Astrocyte (in vitro differentiated cells and primary cell): Measurements from ENCODE around the gene ZNF343. TPM values are rescaled to one million over a fixed set of nuclear protein-coding genes. Genes with fewer than 3 reads are reported as not detected.

ENCODE experiments used
- DNase-seq: peaks from one replicate; pipeline ENCODE4 v3.0.0-alpha.2; 2010; ENCODE audit warnings: low read depth
- FAIRE-seq: peaks from 2 replicates; lab custom pipeline; 2011; peaks lifted over from hg19 to GRCh38; lab: Jason Lieb, UNC
- H2AFZ ChIP-seq: 2 replicates; pipeline ENCODE4 v1.6.0; 2012; ENCODE audit warnings: low read depth, low read length, inconsistent platforms
- H3K27ac ChIP-seq: 2 replicates; pipeline ENCODE4 v1.5.1; 2011; ENCODE audit warnings: low read depth, low read length, inconsistent platforms
- H3K27me3 ChIP-seq: 2 replicates; pipeline ENCODE4 v1.6.0; 2011; ENCODE audit warnings: low read length, inconsistent platforms; ENCODE audit not compliant: insufficient read depth
- H3K36me3 ChIP-seq: 2 replicates; pipeline ENCODE4 v1.5.1; 2011; ENCODE audit warnings: low read length, inconsistent platforms; ENCODE audit not compliant: insufficient read depth
- H3K4me1 ChIP-seq: 2 replicates; pipeline ENCODE4 v1.5.1; 2011; ENCODE audit warnings: low read length, inconsistent platforms; ENCODE audit not compliant: insufficient read depth
- H3K4me2 ChIP-seq: 2 replicates; pipeline ENCODE4 v1.6.0; 2012; ENCODE audit warnings: low read length, inconsistent platforms
- H3K4me3 ChIP-seq: 2 replicates; pipeline ENCODE4 v1.5.1; 2011; ENCODE audit warnings: low read depth, mild to moderate bottlenecking, low read length, inconsistent platforms; ENCODE audit not compliant: insufficient read depth
- H3K79me2 ChIP-seq: 2 replicates; pipeline ENCODE4 v1.6.0; 2012; ENCODE audit warnings: mild to moderate bottlenecking, low read length, inconsistent platforms; ENCODE audit not compliant: insufficient read depth
- H3K9ac ChIP-seq: 2 replicates; pipeline ENCODE4 v1.6.0; 2012; ENCODE audit warnings: mild to moderate bottlenecking, low read length, inconsistent platforms
- H3K9me3 ChIP-seq: 2 replicates; pipeline ENCODE4 v1.5.1; 2012; ENCODE audit warnings: low read depth, mild to moderate bottlenecking, low read length, inconsistent platforms; ENCODE audit not compliant: insufficient read depth
- H4K20me1 ChIP-seq: 2 replicates; pipeline ENCODE4 v1.6.0; 2012; ENCODE audit warnings: low read length, inconsistent platforms; ENCODE audit not compliant: insufficient read depth
- H3K27ac Mint-ChIP-seq: one replicate; pipeline ENCODE4 v1.8.0; 2021; ENCODE audit warnings: mild to moderate bottlenecking, mixed read lengths; ENCODE audit not compliant: unreplicated experiment
- H3K27me3 Mint-ChIP-seq: one replicate; pipeline ENCODE4 v1.8.0; 2021; ENCODE audit warnings: low read depth, mixed read lengths; ENCODE audit not compliant: unreplicated experiment
- H3K36me3 Mint-ChIP-seq: one replicate; pipeline ENCODE4 v1.8.0; 2021; ENCODE audit warnings: low read depth, mixed read lengths; ENCODE audit not compliant: unreplicated experiment
- H3K4me1 Mint-ChIP-seq: one replicate; pipeline ENCODE4 v1.8.0; 2021; ENCODE audit warnings: low read depth, mixed read lengths; ENCODE audit not compliant: unreplicated experiment
- H3K4me3 Mint-ChIP-seq: one replicate; pipeline ENCODE4 v1.8.0; 2021; ENCODE audit warnings: mild to moderate bottlenecking, moderate library complexity, mixed read lengths; ENCODE audit not compliant: unreplicated experiment
- H3K9me3 Mint-ChIP-seq: one replicate; pipeline ENCODE4 v1.8.0; 2021; ENCODE audit warnings: mild to moderate bottlenecking, mixed read lengths; ENCODE audit not compliant: unreplicated experiment
- EZH2 ChIP-seq: IDR thresholded peaks from 2 replicates; pipeline ENCODE4 v1.6.1; 2012; ENCODE audit warnings: mild to moderate bottlenecking, low read length, inconsistent platforms; ENCODE audit not compliant: insufficient read depth
- total RNA-seq: library from RNA; stranded (reverse); gene quantifications from 2 replicates; pipeline ENCODE4 v1.2.1, GENCODE V29; 2021
- TF ChIP-seq, protein P1 (sequence below): IDR thresholded peaks from 2 replicates; pipeline ENCODE4 v1.5.1; 2011; ENCODE audit warnings: low read depth, mild to moderate bottlenecking, inconsistent platforms, low read length, moderate library complexity; ENCODE audit not compliant: insufficient read depth

ZNF343 gene
- total RNA-seq, 1 donor from 2014 or later: 9.6 TPM

- no peak overlapping the region for H3K4me3 Mint-ChIP-seq
- Histone ChIP-seq H3K27me3 (no peaks in the 10 kb centered on the region), H3K4me3 (no peak overlapping the region), H3K4me2 (no peak overlapping the region), H4K20me1 (no peaks in the 10 kb centered on the region), H3K27ac (no peak overlapping the region), H3K79me2 (no peaks in the 10 kb centered on the region), H3K9me3 (no peaks in the 10 kb centered on the region), H3K9ac (no peak overlapping the region), H3K36me3 (no peaks in the 10 kb centered on the region), H2AFZ (no peak overlapping the region), H3K4me1 (no peaks in the 10 kb centered on the region)
- H3K4me1 Mint-ChIP-seq: peaks cover 4% of the 10 kb centered on the region
- peak overlapping the region; percentile 8 for H3K27ac Mint-ChIP-seq
- no peak for FAIRE-seq
- no peaks in the 10 kb centered on the region for H3K9me3 Mint-ChIP-seq
- TF ChIP-seq, protein P1, sequence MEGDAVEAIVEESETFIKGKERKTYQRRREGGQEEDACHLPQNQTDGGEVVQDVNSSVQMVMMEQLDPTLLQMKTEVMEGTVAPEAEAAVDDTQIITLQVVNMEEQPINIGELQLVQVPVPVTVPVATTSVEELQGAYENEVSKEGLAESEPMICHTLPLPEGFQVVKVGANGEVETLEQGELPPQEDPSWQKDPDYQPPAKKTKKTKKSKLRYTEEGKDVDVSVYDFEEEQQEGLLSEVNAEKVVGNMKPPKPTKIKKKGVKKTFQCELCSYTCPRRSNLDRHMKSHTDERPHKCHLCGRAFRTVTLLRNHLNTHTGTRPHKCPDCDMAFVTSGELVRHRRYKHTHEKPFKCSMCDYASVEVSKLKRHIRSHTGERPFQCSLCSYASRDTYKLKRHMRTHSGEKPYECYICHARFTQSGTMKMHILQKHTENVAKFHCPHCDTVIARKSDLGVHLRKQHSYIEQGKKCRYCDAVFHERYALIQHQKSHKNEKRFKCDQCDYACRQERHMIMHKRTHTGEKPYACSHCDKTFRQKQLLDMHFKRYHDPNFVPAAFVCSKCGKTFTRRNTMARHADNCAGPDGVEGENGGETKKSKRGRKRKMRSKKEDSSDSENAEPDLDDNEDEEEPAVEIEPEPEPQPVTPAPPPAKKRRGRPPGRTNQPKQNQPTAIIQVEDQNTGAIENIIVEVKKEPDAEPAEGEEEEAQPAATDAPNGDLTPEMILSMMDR: peak; percentile 83
- TF ChIP-seq EZH2: no peak
- no peaks in the 10 kb centered on the region for H3K36me3 Mint-ChIP-seq
- DNase-seq: peak; percentile 30
- H3K27me3 Mint-ChIP-seq: no peaks in the 10 kb centered on the region
These were observed 56.6 kb downstream of the ZNF343 start for GRCh38 chr20:2451939-2452732.

DNA sequence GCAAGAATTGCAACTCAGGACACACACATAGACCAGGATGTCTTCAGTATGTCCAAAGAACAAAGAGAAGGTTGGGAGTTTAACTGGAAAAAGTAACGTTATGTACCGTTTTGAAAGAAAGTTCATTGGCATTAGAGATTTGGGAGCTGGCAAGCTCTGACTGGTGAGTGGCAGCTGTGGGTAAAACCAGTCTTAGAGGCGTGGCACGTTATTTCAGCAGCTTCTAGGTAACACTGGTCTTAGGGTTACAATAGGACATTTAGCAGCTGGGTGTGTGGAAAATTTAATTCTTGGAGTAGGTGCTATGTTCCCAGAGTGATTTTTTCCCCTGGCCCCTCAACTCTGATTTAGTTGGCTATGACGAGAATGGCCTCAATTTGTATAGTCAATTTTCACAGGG, 57.3 kb downstream of the ZNF343 start:
- DNase-seq (no peak), FAIRE-seq (no peak)
- Histone ChIP-seq H3K36me3 (no peaks in the 10 kb centered on the region), H3K27ac (no peak overlapping the region), H2AFZ (no peak overlapping the region), H3K9ac (no peak overlapping the region), H3K9me3 (no peaks in the 10 kb centered on the region), H3K4me3 (no peak overlapping the region), H3K79me2 (no peaks in the 10 kb centered on the region), H3K27me3 (no peaks in the 10 kb centered on the region), H3K4me2 (no peak overlapping the region), H4K20me1 (no peaks in the 10 kb centered on the region), H3K4me1 (no peaks in the 10 kb centered on the region)
- H3K4me1 Mint-ChIP-seq: peaks cover 4% of the 10 kb centered on the region
- no peaks in the 10 kb centered on the region for H3K36me3 Mint-ChIP-seq
- H3K27ac Mint-ChIP-seq: no peak overlapping the region
- TF ChIP-seq, protein P1: no peak
- TF ChIP-seq EZH2: no peak
- H3K4me3 Mint-ChIP-seq: no peak overlapping the region
- H3K9me3 Mint-ChIP-seq: no peaks in the 10 kb centered on the region
- H3K27me3 Mint-ChIP-seq: no peaks in the 10 kb centered on the region

GRCh38 chr20:2449386-2449785, 59.3 kb downstream of the ZNF343 start:
- Histone ChIP-seq H3K4me3 (no peak overlapping the region), H2AFZ (no peak overlapping the region), H4K20me1 (no peaks in the 10 kb centered on the region), H3K79me2 (no peaks in the 10 kb centered on the region), H3K9ac (no peak overlapping the region), H3K9me3 (no peaks in the 10 kb centered on the region), H3K27me3 (no peaks in the 10 kb centered on the region), H3K36me3 (no peaks in the 10 kb centered on the region), H3K4me2 (no peak overlapping the region), H3K4me1 (no peaks in the 10 kb centered on the region), H3K27ac (no peak overlapping the region)
- Mint-ChIP-seq H3K4me3 (no peak overlapping the region), H3K4me1 (peaks cover 4% of the 10 kb centered on the region), H3K9me3 (no peaks in the 10 kb centered on the region), H3K27me3 (no peaks in the 10 kb centered on the region), H3K36me3 (no peaks in the 10 kb centered on the region), H3K27ac (no peak overlapping the region)
- FAIRE-seq: no peak
- no peak for DNase-seq
- TF ChIP-seq, protein P1: no peak
- TF ChIP-seq EZH2: no peak
